NCI-H1930 (cell line): Measurements from ENCODE around the gene CRTC2.

ENCODE experiments used
- DNase-seq, 2 experiments: peaks; one replicate each; lab custom pipeline; 2025; lab: John Stamatoyannopoulos, UW

Gene CRTC2

DNA sequence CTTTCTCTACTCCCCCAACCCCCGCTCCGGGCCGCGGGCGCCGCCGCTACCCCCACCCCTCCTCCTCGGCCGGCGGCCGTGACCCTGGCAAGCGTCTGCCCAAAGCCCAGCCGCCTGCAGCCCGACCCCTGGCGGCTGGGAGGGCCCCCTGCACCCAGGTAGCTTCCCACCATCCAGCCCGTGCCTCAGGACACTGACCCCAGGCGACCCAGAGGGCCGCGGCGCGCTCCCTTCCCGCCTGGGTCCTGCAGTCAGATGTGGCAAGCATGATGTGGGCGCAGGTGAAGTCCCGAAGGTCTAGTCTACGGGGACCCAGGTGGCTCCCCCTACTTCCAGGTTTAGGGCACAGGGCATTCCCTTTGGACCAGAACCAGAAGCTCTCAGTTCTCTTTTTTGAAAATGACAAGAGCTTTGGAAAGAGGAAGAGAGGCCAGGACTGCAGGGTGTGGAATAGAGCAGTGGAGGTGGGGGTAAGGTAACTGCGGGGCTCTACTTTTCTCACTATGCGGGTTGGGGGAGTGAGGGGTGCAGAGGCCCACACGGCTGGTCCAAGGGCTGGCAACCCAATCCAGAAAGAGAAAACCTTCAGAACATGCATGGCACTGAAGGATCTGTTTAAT, 11.7 kb downstream of the CRTC2 start, which contains the start of gene DENND4B:
Gene DENND4B, minus strand, starts transcription at position 97 of the 620 bp plus-strand sequence. CDS start 2,344 bp downstream, outside the sequence.
- DNase-seq: peak; percentile 65 to 80

DNA sequence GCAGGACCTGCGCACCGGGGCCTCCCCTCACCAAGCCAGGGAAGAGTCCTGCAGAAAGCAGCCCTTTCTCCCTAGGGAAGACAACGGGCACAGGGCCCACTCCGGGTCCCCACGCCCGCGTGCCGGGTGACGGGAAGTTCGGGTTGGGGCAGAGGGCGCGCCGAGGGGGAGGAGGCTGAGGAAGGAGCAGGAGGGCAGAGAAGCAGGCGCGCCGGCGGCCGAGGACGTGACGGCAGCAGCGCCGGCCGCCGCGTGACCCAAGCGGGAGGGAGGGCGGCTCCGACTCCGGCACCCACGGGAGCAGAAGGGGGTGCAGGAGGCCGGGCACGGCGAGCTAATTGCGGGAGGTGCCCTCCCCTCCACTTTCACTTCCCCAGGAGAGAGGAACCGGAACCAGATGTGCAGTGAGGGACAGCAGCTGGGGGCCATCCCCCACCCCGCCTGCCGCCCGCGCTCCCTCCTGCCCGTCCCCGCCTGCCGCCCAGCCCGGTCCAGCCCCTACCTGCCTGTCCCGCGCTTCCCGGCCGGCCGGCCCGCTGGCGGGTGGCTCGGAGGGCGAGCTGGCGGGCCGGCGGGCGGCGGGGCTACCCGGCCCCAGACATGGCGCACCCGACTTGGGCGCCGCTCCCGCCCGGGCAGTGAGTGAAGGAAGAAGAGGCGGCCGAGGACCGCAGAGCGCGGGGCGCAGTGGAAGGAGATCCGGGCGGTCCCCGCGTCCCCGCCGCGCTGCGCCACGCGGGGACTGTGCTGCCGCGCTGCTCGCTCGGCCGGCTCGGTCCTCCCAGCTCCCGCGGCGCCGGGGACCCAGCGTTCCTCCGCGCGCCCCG, 12.4 kb downstream of the CRTC2 start:
- DNase-seq: no peak

- DNase-seq: no peak
Observed at GRCh38 chr1:153945131-153945794, 13.1 kb downstream of the CRTC2 start.

DNA sequence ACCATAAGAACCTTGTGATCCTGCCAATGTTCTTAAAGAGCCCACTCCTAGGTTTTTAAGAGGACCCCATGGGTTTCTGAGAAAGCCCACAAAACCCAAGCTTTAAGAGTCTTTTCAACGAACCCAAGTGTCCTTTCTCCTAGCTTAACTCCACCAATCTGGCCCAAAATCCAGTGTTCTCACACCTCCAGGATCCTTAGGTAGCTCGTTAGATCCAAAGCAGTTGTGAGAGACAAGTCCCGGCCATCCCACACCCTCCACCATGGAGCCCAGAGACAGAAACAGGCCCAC, 13.6 kb downstream of the CRTC2 start:
- DNase-seq: no peak

DNA sequence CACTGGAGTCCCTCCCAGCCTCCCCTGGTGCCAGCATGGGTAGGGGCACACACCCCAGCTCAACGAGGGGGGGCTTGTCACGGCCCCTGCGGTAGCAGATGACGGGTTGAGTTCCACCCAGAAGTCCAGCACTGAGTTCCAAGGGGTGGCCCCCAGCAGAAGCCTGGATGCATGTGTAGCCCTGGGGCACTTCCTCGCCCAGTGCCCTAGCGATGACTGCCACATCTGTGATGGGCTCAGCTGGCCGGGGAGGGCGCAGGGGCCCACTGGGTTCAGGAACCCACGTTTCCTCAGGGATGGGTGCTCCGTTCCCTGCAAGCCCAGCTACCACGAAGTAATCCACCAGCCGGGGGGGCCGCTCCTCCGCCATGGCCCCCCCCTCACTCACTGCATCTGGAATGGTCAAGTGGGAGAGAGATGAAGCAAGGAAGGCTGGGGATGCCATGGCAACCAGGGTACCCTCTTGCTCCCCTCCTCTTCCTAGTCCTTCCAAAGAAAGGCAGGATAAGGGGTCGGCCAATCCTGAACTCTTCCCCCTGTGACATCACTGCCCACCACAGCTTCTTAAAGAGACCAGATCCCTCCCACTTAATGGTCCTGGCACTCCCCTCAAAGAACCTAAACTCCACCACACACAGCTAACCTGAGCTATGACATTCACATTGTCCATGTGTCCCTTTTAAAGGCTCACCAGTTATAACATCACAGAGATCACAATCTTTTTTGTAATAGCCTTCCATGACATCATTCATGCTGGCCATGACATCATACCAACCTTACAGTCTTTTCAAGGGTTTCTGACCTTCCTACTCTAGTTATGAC, 14.2 kb downstream of the CRTC2 start:
- DNase-seq: no peak

GRCh38 chr1:153942766-153943549, 15.5 kb downstream of the CRTC2 start:
- no peak for DNase-seq

DNA sequence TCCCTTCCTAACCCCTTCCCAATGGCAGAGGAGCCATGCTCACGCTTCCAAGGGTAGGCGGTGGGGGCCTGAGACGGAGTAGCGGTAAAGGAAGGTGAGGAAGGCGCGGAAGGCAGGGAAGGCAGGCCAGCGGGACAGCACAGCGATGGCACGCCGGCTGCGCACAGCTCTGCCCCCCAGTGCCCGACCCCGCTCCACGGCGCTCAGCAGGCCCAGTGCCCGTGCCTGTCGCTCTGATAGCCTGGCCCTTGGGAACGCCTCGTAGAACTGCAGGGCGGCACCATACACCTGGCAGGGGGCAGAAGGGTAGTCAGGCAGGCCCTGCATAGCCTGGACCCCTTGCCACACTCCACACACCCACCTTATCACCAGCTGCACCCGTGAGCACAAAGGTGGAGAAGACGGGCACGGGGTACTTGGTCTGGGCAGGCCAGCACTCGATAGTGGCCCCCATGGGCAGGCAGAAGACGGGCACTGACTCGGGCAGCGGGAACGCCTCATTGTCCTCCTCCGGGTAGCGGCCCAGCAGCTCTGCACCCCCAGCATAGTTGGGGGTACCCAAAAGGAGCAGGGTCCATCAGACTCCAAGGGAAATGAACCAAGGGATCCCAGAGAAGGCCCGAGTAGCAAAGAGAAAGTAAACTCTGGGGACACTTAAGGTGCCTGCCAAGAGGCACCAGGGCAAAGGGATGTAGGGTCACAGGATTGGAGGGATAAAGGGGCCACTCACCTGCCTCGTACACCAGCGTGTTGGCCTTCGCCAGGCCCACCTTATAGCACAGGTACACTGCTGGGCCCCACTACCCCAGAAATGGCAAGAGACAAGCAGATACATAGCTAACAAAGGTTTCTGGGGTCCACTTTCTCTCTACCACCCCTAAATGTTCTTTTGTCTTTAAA, 16.3 kb downstream of the CRTC2 start:
- DNase-seq: no peak

GRCh38 chr1:153940756-153941155, 17.7 kb downstream of the CRTC2 start:
- no peak for DNase-seq

- DNase-seq: no peak
Observed at GRCh38 chr1:153939476-153939875, 18.9 kb downstream of the CRTC2 start.

DNA sequence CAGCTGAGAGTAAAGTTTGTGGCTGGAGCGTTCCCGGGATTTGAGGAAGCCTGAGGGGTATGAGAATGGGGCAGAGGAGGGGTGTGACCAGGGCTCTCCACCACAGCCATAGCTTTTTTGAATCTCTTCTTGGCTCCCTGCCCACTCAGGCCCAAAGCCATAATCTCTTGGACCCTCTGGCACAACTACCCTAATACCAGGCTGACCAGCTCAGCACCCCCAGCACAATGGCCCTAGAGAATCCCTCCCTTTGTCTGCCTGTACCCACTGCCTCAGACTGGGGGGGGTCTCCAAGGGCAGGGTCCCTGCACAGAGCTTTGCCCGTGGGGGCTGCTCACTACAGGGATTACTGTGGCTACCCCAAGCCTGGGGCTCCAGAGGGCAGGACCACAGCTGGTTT, 19.4 kb downstream of the CRTC2 start:
- no peak for DNase-seq

DNA sequence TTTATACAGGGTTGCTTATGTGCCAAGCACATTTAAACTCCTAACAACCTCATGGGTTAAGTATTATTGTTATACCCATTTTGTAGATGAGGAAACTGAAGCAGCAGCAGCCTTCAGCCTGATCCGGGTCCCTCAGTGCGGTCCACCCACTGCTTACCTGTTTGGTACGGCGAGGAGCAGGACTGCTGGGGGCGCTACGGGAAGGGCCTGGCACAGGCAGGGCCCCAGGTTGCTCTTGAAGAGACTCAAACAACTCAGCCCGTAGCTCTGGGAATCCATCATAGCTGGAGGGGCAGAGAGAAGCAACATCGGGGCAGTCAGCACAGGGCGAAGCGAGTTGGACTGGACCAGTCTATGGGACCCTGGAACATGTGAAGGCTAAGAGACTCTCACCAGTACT, 21.1 kb downstream of the CRTC2 start:
- no peak for DNase-seq

DNA sequence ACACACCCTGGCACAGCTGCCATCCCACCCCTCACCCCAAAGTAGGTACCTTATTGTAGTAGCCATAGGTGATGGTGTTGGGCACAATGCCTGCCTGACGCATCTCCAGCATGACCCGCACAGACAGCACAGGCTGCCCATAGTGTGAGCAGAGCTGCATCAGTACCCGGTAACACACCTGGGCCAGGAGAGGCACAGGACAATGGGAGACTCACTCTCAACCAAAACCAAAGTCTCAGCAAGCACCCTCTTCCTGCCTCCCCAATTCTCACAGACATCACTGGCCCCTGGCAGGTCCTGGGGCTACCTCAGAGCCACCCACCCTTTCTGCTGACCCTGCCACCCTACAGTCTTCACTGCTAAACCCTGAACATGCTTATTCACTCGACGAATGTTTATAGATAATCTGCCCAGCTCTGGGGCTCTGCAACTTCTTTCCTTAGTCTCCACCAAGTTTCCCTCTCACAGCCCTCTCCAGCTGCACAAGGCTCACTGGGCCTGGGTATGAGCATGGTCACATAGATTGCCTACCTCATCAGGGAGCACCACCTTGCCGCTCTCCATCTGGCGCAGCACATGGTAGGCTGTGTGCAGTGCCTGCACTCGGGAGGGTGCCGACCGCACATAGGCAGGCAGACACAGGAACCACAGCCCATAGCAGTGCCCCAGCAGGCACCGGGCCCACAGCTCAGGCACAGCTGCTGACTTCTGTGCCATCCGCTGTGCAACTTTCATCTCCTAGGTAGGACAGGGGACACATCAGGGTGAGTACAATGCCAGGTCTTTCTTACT, 22.2 kb downstream of the CRTC2 start:
- no peak for DNase-seq

- DNase-seq: no peak
Observed at GRCh38 chr1:153934746-153935145, 23.7 kb downstream of the CRTC2 start.

DNA sequence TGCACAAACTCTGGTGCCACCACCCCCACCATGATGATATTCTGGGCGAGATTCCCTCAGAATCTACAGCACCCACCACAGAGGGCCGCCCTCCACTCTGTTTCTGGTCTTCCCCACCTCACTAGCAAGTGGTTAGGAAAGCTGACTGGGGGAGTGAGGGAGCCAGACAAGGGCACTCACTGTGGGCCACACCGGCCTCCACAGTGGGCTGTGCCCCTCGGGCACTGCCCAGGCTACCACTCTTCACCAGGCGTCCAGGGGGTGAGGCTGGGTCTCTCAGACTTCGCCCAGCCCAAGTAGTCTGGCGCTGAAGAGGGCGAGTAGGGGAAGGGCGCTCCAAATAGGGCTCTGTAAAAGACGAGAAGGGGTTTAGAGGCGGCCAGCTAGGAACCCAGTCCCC, 24.5 kb downstream of the CRTC2 start:
- DNase-seq: no peak

- DNase-seq: no peak
Observed at GRCh38 chr1:153933430-153933829, 25.0 kb downstream of the CRTC2 start.

- DNase-seq: no peak
Observed at GRCh38 chr1:153932156-153933131, 26.0 kb downstream of the CRTC2 start.

GRCh38 chr1:153929981-153930948, 28.1 kb downstream of the CRTC2 start:
- DNase-seq: no peak
